Esophagus squamous epithelium (tissue), 5 donors: ENCODE data around the gene BCL7A. TPM values are rescaled to one million over a fixed set of nuclear protein-coding genes. Genes with fewer than 3 reads are reported as not detected.

Experiments
- DNase-seq: peaks from one replicate; lab custom pipeline; 2025; lab: John Stamatoyannopoulos, UW
- H3K27ac ChIP-seq, 4 donors: fragments of 200-600 bp; sonication (generic); one replicate each; pipeline ENCODE4 v1.5.1; 2016 to 2019; ENCODE audit warnings: mild to moderate bottlenecking in 1 of 4
- H3K27me3 ChIP-seq, 4 donors: fragments of 200-600 bp; sonication (generic); 1 replicate in 3 of 4; 2 replicates in 1 of 4; pipeline versions ENCODE4 v1.5.1 to v1.6.0; 2017 to 2021; ENCODE audit warnings: antibody characterized with exemption in 1 of 4
- H3K36me3 ChIP-seq, 3 donors: fragments of 200-600 bp; sonication (generic); one replicate each; pipeline ENCODE4 v1.5.1; 2016 to 2019
- H3K4me1 ChIP-seq, 3 donors: fragments of 200-600 bp; sonication (generic); one replicate each; pipeline ENCODE4 v1.5.1; 2017 to 2019
- H3K4me3 ChIP-seq, 4 donors: fragments of 200-600 bp; sonication (generic); 1 replicate in 3 of 4; 2 replicates in 1 of 4; pipeline ENCODE4 v1.5.1; 2016 to 2019; ENCODE audit warnings: mild to moderate bottlenecking in 2 of 4, moderate library complexity in 1 of 4
- H3K9me3 ChIP-seq, 3 donors: fragments of 200-600 bp; sonication (generic); one replicate each; pipeline ENCODE4 v1.5.1; 2016 to 2019
- POLR2A ChIP-seq, 4 donors: fragments of 450-650 bp; IDR thresholded peaks; one replicate each; pipeline ENCODE4 v1.6.1; 2017; ENCODE audit warnings: antibody characterized with exemption in 4 of 4, mild to moderate bottlenecking in 4 of 4, moderate library complexity in 3 of 4
- WGBS, 2 donors: methylation state at CpG; one replicate each; pipeline ENCODE4 v1.1.5; 2018; 5-methylcytosine and 5-hydroxymethylcytosine counted together
- intact Hi-C: fragments of 100-400 bp; cut with DNase I; formaldehyde crosslinking; loops from one replicate; pipeline ENCODE4 v1.15.0; 2022
- total RNA-seq, 4 donors: library from RNA; depleted of rRNA; stranded (reverse); fragments of >200 nt; gene quantifications; one replicate each; pipeline ENCODE4 v1.1.0, GENCODE V29; 2016
- TF ChIP-seq, protein P1 (sequence below), 6 experiments: fragments of 450-650 bp in 4 of 6; fragments of 200-600 bp in 2 of 6; sonication (generic) in 2 of 6; IDR thresholded peaks; one replicate each; pipeline ENCODE4 v1.5.1; 2016 to 2019; ENCODE audit warnings: antibody characterized with exemption in 6 of 6, mild to moderate bottlenecking in 4 of 6, moderate library complexity in 4 of 6
- donor health status: DM: yes; HTN: yes; CAD: no.

The BCL7A gene
- total RNA-seq, 4 donors from 2014 or later: 2.5 to 8.6 (median 5.1) TPM

DNA sequence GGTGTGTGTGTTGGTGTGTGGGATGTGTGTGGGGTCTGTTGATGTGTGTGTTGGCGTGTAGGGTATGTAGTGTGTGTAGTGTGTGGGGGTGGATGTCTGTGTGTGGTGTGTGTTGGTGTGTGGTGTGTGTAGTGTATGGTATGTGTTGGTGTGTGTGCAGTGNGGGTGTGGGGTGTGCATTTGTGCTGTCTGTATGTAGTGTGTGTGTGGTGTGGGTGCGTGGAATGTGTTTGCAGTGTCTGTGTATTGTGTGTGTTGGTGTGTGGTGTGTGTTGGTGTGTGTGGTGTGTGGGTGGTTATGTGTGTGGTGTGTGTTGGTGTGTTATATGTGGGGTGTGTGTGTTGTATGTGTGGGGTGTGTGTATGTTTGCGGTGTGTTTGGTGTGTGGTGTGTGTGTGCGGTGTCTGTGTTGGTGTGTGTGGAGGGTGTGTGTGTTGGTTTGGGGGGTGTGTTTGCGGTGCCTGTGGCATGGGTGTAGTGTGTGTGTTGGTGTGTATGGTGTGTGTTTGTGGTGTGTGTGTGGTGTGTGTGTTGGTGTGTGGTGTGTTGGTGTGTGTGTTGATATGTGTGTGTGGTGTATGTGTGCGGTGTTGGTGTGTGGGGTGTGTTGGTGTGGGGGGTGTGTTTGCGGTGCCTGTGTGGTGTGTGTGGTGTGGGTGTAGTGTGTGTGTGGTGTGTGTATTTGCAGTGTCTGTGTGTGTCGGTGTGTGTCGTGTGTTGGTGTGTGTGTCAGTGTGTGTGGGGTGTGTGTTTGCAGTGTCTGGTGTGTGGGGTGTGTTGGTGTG lies 71.6 kb downstream of the BCL7A start:
- no peaks in the 10 kb centered on the region for H3K27me3 ChIP-seq
- 91 to 95% methylated on average over 9 of the region's 9 CpGs for WGBS, 2 donors
- no peaks in the 10 kb centered on the region for H3K36me3 ChIP-seq
- intact Hi-C loops: no loop called here
- H3K9me3 ChIP-seq: no peaks in the 10 kb centered on the region
- peak overlapping the region in 2 of 4 donors; percentile 29 to 68 for H3K27ac ChIP-seq
- DNase-seq: no peak
- H3K4me1 ChIP-seq: peaks cover 20 to 93% (median 55%) of the 10 kb centered on the region in 3 donors
- no peak overlapping the region for H3K4me3 ChIP-seq
- no peak for TF ChIP-seq POLR2A (IDR thresholded peaks at IDR 0.05)
- TF ChIP-seq, protein P1, sequence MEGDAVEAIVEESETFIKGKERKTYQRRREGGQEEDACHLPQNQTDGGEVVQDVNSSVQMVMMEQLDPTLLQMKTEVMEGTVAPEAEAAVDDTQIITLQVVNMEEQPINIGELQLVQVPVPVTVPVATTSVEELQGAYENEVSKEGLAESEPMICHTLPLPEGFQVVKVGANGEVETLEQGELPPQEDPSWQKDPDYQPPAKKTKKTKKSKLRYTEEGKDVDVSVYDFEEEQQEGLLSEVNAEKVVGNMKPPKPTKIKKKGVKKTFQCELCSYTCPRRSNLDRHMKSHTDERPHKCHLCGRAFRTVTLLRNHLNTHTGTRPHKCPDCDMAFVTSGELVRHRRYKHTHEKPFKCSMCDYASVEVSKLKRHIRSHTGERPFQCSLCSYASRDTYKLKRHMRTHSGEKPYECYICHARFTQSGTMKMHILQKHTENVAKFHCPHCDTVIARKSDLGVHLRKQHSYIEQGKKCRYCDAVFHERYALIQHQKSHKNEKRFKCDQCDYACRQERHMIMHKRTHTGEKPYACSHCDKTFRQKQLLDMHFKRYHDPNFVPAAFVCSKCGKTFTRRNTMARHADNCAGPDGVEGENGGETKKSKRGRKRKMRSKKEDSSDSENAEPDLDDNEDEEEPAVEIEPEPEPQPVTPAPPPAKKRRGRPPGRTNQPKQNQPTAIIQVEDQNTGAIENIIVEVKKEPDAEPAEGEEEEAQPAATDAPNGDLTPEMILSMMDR (IDR thresholded peaks at IDR 0.05): no peak

DNA sequence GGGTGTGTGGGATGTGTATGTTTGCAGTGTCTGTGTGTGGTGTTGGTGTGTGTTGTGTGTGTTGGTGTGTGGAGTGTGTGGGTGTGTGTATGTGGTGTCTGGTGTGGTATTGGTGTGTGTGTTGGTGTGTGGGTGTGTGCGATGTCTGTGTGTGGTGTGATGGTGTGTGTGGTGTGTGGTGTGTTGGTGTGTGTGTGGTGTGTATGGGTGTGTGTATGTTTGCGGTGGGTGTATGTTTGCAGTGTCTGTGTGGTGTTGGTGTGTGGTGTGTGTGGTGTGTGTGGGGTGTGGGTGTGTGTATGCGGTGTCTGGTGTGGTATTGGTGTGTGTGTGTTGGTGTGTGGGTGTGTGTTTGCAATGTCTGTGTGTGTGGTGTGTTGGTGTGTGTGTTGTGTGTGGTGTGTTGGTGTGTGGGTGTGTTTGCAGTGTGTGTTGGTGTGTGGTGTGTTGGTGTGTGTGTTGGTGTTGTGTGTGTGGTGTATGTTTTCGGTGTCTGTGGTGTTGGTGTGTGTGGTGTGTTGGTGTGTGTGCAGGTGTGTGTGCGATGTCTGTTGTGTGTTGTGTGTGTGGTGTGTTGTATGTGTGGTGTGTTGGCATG lies 72.6 kb downstream of the BCL7A start:
- Histone ChIP-seq H3K27ac (peak overlapping the region in 2 of 4 donors; percentile 39 to 68), H3K9me3 (no peaks in the 10 kb centered on the region), H3K4me3 (no peak overlapping the region), H3K36me3 (no peaks in the 10 kb centered on the region), H3K27me3 (no peaks in the 10 kb centered on the region), H3K4me1 (peaks cover 26 to 93% (median 56%) of the 10 kb centered on the region in 3 donors)
- no peak for DNase-seq
- 92 to 94% methylated on average over 5 of the region's 5 CpGs for WGBS, 2 donors
- TF ChIP-seq POLR2A (IDR thresholded peaks at IDR 0.05): no peak
- TF ChIP-seq, protein P1 (IDR thresholded peaks at IDR 0.05): no peak
- intact Hi-C loops: no loop called here

DNA sequence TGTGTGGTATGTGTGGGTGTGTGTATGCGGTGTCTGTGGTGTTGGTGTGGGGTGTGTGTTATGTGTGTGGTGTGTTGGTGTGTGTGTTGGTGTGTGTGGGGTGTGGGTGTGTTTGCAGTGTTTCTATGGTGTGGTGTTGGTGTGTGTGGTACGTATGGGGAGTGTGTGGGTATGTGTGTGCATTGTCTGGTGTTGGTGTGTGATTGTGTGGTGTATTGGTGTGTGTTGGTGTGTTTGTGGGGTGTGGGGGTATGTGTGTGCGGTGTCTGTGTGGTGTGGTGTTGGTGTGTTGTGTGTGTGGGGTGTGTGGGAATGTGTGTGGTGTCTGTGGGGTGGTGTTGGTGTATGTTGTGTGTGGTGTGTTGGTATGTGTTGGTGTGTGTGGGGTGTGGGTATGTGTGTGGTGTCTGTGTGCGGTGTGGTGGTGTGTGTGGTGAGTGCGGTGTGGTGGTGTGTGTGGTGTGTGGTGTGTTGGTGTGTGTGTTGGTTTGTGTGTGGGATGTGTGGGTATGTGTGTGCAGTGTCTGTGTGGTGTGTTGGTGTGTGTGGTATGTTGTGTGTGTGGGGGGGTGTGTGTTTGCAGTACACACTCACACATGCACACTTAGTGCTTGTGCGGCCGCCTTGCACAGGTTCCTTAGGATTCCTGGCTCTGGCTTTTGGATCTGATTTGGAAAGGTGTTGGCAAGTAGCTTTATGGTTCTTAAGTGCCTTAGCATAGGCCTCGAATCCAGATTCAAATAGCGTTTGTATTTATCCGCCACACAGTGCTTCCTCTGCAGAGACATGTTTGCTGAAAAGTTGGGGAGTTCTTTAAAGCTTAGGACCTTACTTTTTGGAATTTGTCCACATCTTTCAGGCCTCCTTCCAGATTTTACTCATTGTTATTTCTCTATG lies 73.3 kb downstream of the BCL7A start:
- Histone ChIP-seq H3K9me3 (no peaks in the 10 kb centered on the region), H3K4me3 (no peak overlapping the region), H3K4me1 (peaks cover 34 to 93% (median 50%) of the 10 kb centered on the region in 3 donors), H3K27ac (peak overlapping the region in 3 of 4 donors; percentile 25 to 68 (median 39)), H3K36me3 (no peaks in the 10 kb centered on the region), H3K27me3 (no peaks in the 10 kb centered on the region)
- TF ChIP-seq, protein P1 (IDR thresholded peaks at IDR 0.05): no peak
- no peak for TF ChIP-seq POLR2A (IDR thresholded peaks at IDR 0.05)
- intact Hi-C loops: no loop called here
- no peak for DNase-seq
- 61 to 62% methylated on average over 10 of the region's 10 CpGs for WGBS, 2 donors

DNA sequence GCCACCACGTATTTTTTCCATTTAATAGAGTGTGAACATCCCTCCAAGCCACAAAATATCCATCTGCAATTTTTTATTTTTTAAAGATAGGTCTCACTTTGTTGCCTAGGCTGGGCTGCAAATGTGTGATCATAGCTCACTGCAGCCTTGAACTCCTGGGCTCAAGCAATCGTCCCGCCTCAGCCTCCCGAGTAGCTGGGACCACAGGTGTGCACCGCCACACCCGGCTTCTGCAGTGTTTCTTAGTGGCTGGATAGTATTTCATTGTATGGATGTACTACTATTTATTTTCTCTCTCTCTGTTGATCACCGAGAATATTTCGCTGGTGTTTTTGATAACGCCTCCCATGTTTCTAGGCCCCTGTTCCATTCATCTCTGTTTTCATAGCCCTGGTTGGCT lies 74.3 kb downstream of the BCL7A start:
- H3K4me1 ChIP-seq: peaks cover 34 to 93% (median 54%) of the 10 kb centered on the region in 3 donors
- no peaks in the 10 kb centered on the region for H3K27me3 ChIP-seq
- intact Hi-C loops: no loop called here
- peak overlapping the region; percentile 51 to 88 (median 76) for H3K27ac ChIP-seq
- no peak overlapping the region for H3K4me3 ChIP-seq
- H3K36me3 ChIP-seq: no peaks in the 10 kb centered on the region
- DNase-seq: no peak
- no peak for TF ChIP-seq POLR2A (IDR thresholded peaks at IDR 0.05)
- TF ChIP-seq, protein P1 (IDR thresholded peaks at IDR 0.05): no peak
- 76 to 82% methylated on average over 8 of the region's 9 CpGs for WGBS, 2 donors
- H3K9me3 ChIP-seq: no peaks in the 10 kb centered on the region
